Measurements from ENCODE around the gene TRIM28.

The TRIM28 gene

DNA sequence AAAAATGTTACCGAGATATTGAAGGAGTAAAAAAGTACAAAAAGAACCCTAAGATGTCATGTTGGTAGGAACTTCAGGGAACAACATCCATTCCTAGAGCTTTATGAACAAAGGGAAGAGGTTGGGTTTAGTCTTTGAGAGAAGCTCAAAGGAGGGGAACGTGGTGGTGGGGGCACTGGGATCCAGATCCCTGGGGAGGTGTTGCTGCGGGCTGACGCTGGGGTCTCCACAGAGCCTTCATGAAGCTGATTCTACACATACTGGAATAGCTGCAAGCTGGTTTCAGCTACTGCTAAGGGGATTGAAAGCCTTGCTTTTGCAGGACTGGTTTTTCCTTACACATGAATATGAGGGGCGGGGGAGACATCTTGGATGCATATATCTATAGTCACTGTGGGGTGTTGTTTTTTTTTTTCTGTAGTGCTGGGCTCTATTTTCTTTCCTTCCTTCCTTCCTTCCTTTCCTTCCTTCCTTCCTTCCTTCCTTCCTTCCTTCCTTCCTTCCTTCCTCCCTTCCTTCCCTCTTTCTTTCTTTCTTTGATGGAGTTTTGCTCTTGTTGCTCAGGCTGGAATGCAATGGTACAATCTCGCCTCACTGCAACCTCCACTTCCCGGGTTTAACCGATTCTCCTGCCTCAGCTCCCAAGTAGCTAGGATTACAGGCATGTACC is 35.7 kb downstream of the TRIM28 start:
- DNase-seq: no peak

DNA sequence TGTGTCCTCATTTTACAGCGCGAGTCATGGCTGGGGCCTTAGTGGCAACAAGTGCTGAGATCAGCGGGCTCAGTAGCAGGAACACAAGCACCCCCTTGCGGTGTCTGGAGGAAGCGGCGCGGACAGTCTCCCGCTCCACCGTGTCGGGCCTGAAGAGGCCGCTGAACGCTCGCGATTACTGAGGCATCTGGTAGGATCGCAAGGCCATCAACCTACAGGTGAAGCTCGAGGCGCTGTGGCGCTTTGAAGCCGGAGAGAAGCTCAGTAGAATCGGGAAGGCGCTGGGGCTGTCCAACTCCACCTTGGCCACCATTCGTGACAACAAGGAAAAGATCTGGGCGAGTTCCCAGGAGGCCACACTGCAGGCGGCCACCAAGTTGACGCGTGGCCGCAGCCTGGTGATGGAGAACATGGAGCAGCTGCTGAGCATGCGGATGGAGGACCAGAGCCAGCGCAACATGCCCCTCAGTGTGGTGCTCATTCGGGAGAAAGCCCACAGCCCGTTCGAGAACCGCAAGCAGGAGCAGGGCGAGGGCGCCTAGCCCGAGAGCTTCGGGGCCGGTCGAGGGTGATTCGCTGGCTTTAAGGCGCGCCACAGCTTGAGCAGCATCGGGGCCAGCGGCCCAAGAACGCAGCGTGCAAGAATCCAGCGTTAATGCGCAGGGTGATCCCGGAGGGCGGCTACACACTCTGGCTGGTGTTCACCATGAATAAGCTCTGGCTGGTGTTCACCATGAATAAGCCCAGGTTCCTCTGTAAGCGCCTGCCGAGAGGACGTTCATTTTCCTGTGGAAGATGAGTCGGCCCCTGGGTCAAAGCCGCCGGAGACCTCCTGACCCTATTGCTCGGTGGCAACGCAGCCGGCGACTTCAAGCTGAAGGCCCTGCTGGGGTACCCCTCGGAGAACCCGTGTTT is 37.6 kb downstream of the TRIM28 start:
- DNase-seq: peak; percentile 92

DNA sequence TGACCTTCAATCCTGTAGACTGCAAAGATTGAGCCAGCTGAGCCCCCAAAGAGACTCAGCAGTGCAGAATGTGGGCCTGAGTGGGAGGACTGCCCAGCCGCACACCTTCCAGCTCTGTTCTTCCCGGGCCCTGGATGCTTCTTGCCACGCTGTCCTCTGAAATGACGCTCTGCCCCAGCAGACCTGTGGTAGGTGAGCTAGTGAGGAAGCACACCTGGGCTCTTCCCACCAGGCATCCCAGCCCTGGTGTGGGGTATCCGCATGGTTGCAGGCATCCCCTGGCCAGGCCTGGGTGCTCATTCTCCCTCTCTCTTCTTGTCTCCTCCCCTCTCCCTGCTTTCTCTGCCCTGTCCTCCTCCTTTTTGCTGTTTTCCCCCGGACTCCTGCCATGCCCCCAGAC is 39.1 kb downstream of the TRIM28 start:
- no peak for DNase-seq

DNA sequence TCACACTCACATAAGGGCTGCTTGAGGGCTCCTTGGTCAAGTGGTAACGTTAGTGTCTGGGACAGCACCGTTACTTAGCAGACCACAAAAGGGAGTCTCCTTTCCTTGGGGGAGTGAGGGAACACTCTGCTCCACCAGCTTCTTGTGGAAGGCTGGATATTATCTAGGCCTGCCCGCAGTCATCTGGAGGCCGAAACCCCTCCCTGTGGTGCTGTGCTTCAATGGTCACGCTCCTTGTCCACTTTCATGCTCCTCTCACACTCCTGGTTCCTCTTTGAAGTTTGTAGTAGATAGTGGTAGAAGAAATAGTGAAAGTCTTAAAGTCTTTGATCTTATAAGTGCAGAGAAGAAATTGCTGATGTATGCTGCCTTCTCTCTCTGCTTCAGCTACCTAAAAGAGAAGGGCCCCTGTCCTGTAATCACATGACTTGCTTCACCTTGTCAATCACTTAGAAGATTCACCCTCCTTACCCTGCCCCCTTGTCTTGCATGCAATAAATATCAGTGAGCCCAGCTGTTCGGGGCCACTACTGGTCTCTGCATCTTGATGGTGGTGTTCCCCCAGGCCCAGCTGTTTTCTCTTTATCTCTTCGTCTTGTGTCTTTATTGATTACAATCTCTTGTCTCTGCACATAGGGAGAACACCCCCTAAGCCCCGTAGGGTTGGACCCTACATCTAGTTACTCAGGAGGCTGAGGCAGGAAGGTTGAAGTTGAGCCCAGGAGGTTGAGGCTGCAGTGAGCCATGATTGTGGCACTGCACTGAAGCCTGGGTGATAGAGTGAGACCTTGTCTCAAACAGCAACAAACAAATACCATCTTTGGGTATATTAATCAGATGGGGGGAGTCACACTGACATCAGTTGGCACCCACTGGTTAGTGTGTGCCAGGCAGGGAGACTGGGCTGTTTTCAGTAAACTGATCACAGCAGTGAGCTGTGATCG is 40.9 kb downstream of the TRIM28 start:
- no peak for DNase-seq

DNA sequence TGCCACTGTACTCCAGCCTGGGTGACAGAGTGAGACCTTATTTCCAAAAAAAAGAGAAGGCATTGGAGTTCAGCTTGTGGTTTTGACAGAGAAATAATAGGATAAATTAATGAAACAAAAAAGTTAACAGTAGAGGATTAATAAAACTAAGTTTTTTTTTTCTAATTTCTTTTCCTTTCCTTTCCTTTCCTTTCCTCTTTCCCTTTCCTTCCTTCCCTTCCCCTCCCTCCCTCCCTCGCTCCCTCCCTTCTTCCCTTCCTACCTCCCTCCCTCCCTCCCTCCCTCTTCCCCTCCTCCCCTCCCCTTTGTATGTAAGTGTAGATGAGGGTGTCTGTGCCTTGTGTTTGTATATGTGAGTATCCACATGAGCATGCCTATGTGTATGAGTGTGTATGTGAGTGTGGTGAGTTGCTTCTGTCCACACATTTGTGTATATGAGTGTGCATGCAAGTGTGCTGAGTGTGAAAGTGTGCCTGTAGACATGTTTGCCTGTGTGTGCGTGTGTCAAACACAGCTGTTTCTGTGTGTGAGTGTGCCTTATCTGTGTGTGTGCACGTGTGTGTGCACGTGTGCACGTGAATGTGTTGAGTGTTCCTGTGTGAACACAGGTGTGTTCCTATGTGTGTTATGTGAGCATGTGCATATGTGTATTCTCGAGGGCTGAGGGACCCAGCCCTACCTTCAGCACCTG is 41.7 kb downstream of the TRIM28 start:
- DNase-seq: no peak

DNA sequence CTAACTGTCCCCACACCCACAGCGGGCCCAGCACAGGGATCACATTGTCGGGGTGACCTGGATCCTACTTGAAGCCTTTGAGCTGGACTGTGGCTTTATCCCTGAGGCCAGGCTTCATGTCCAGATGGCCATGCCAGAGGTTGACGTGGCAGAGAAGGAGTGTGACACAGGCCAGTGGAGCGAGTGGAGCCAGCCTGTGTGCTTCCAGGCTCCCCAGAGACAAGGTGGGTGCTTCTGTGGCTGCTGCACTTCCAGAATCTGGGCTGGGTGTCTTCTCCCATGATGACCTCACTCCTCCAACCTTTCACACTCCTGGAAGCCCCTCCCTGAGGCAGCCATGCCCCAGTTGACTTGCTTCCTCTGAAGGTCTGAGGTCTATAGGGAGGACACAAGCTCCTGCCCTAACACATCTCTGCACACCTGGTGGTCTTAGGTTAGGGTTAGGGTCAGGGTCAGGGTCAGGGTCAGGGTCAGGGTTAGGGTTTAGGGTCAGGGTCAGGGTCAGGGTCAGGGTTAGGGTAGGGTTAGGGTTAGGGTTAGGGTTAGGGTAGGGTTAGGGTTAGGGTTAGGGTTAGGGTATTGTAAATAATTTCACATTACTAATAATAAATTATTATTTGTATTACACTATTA is 42.4 kb downstream of the TRIM28 start:
- DNase-seq: no peak
